ENCODE results near the gene AUNIP.

The AUNIP gene

GRCh38 chr1:25809283-25809926 lies 49.9 kb downstream of the AUNIP start:
- Histone ChIP-seq H2BK12ac (ENCODE audit: low read length) (no peak overlapping the region), H3K23ac (ENCODE audit: low read length) (no peak overlapping the region), H3K4ac (ENCODE audit: low read depth, low read length) (no peak overlapping the region), H3K4me1 (ENCODE audit: control insufficient read depth in 1 of 2, insufficient read depth in 2 of 2, low read length in 2 of 2) (no peaks in the 10 kb centered on the region), H3K27ac (ENCODE audit: low read depth, low read length) (no peak overlapping the region), H4K91ac (ENCODE audit: low read depth, low read length) (no peak overlapping the region), H4K12ac (ENCODE audit: low read depth, low read length) (no peak overlapping the region), H3K27me3 (ENCODE audit: insufficient read depth, low read length) (no peaks in the 10 kb centered on the region), H4K8ac (ENCODE audit: low read depth, low read length) (no peak overlapping the region), H3K9ac (ENCODE audit: low read length) (no peak overlapping the region), H2AFZ (ENCODE audit: insufficient read depth, low read length, poor library complexity) (no peak overlapping the region), H3K79me1 (ENCODE audit: low read length) (no peaks in the 10 kb centered on the region), H3K14ac (ENCODE audit: low read length) (no peak overlapping the region), H2AK5ac (ENCODE audit: low read length) (no peak overlapping the region), H3K36me3 (ENCODE audit: control insufficient read depth in 1 of 2, insufficient read depth in 2 of 2, low read length in 2 of 2) (peaks cover 37 to 50% of the 10 kb centered on the region in 2 experiments), H2BK5ac (ENCODE audit: low read depth, low read length, poor library complexity) (no peak overlapping the region), H3K4me3 (ENCODE audit: low read depth, low read length) (no peak overlapping the region), H3K18ac (ENCODE audit: low read length) (no peak overlapping the region), H3K4me2 (ENCODE audit: low read length) (no peak overlapping the region), H2BK120ac (ENCODE audit: insufficient read depth, low read length, poor library complexity) (no peak overlapping the region), H3K79me2 (ENCODE audit: control insufficient read depth, insufficient read depth, low read length, poor library complexity) (no peaks in the 10 kb centered on the region), H3K9me3 (ENCODE audit: insufficient read depth, low read depth, low read length) (no peaks in the 10 kb centered on the region)
- peak in 1 of 2 donors; percentile 6 for DNase-seq
- WGBS (ENCODE audit: extremely low coverage, insufficient coverage, insufficient read length) = no CpG with 5 or more reads among the region's 18 CpGs

- no peak for DNase-seq
- Histone ChIP-seq H2BK5ac (ENCODE audit: low read depth, low read length, poor library complexity) (no peak overlapping the region), H3K4ac (ENCODE audit: low read depth, low read length) (no peak overlapping the region), H3K23ac (ENCODE audit: low read length) (no peak overlapping the region), H3K4me3 (ENCODE audit: low read depth, low read length) (no peak overlapping the region), H3K4me2 (ENCODE audit: low read length) (no peak overlapping the region), H3K9ac (ENCODE audit: low read length) (no peak overlapping the region), H3K4me1 (ENCODE audit: control insufficient read depth in 1 of 2, insufficient read depth in 2 of 2, low read length in 2 of 2) (no peaks in the 10 kb centered on the region), H4K12ac (ENCODE audit: low read depth, low read length) (no peak overlapping the region), H4K8ac (ENCODE audit: low read depth, low read length) (no peak overlapping the region), H3K79me2 (ENCODE audit: control insufficient read depth, insufficient read depth, low read length, poor library complexity) (no peaks in the 10 kb centered on the region), H2AFZ (ENCODE audit: insufficient read depth, low read length, poor library complexity) (no peak overlapping the region), H3K18ac (ENCODE audit: low read length) (no peak overlapping the region), H2AK5ac (ENCODE audit: low read length) (no peak overlapping the region), H2BK12ac (ENCODE audit: low read length) (no peak overlapping the region), H3K9me3 (ENCODE audit: insufficient read depth, low read depth, low read length) (no peaks in the 10 kb centered on the region), H4K91ac (ENCODE audit: low read depth, low read length) (no peak overlapping the region), H3K27me3 (ENCODE audit: insufficient read depth, low read length) (no peaks in the 10 kb centered on the region), H3K79me1 (ENCODE audit: low read length) (no peaks in the 10 kb centered on the region), H3K27ac (ENCODE audit: low read depth, low read length) (no peak overlapping the region), H3K36me3 (ENCODE audit: control insufficient read depth in 1 of 2, insufficient read depth in 2 of 2, low read length in 2 of 2) (peaks cover 35 to 43% of the 10 kb centered on the region in 2 experiments), H3K14ac (ENCODE audit: low read length) (no peak overlapping the region), H2BK120ac (ENCODE audit: insufficient read depth, low read length, poor library complexity) (no peak overlapping the region)
- WGBS (ENCODE audit: extremely low coverage, insufficient coverage, insufficient read length) = no CpG with 5 or more reads among the region's 34 CpGs
Measured at GRCh38 chr1:25808481-25809244, 50.6 kb downstream of the AUNIP start.

GRCh38 chr1:25807480-25808390 lies 51.5 kb downstream of the AUNIP start:
- H2BK120ac ChIP-seq (ENCODE audit: insufficient read depth, low read length, poor library complexity) = no peak overlapping the region
- no peak overlapping the region for H3K18ac ChIP-seq (ENCODE audit: low read length)
- no peaks in the 10 kb centered on the region for H3K9me3 ChIP-seq (ENCODE audit: insufficient read depth, low read depth, low read length)
- no peak overlapping the region for H2BK12ac ChIP-seq (ENCODE audit: low read length)
- no peak overlapping the region for H3K14ac ChIP-seq (ENCODE audit: low read length)
- no peak overlapping the region for H2AK5ac ChIP-seq (ENCODE audit: low read length)
- no CpG with 5 or more reads among the region's 20 CpGs for WGBS (ENCODE audit: extremely low coverage, insufficient coverage, insufficient read length)
- H3K4ac ChIP-seq (ENCODE audit: low read depth, low read length) = no peak overlapping the region
- no peak overlapping the region for H4K91ac ChIP-seq (ENCODE audit: low read depth, low read length)
- DNase-seq = no peak
- no peaks in the 10 kb centered on the region for H3K27me3 ChIP-seq (ENCODE audit: insufficient read depth, low read length)
- H2BK5ac ChIP-seq (ENCODE audit: low read depth, low read length, poor library complexity) = no peak overlapping the region
- H3K4me1 ChIP-seq (ENCODE audit: control insufficient read depth in 1 of 2, insufficient read depth in 2 of 2, low read length in 2 of 2) = peaks cover 0 to 1% of the 10 kb centered on the region in 2 experiments
- H4K12ac ChIP-seq (ENCODE audit: low read depth, low read length) = no peak overlapping the region
- no peak overlapping the region for H3K4me2 ChIP-seq (ENCODE audit: low read length)
- H3K4me3 ChIP-seq (ENCODE audit: low read depth, low read length) = no peak overlapping the region
- no peaks in the 10 kb centered on the region for H3K79me1 ChIP-seq (ENCODE audit: low read length)
- no peaks in the 10 kb centered on the region for H3K79me2 ChIP-seq (ENCODE audit: control insufficient read depth, insufficient read depth, low read length, poor library complexity)
- H4K8ac ChIP-seq (ENCODE audit: low read depth, low read length) = no peak overlapping the region
- peaks cover 35 to 43% of the 10 kb centered on the region in 2 experiments for H3K36me3 ChIP-seq (ENCODE audit: control insufficient read depth in 1 of 2, insufficient read depth in 2 of 2, low read length in 2 of 2)
- H3K9ac ChIP-seq (ENCODE audit: low read length) = no peak overlapping the region
- H3K23ac ChIP-seq (ENCODE audit: low read length) = no peak overlapping the region
- no peak overlapping the region for H3K27ac ChIP-seq (ENCODE audit: low read depth, low read length)
- no peak overlapping the region for H2AFZ ChIP-seq (ENCODE audit: insufficient read depth, low read length, poor library complexity)

- H3K4me3 ChIP-seq (ENCODE audit: low read depth, low read length) = no peak overlapping the region
- no peak overlapping the region for H4K12ac ChIP-seq (ENCODE audit: low read depth, low read length)
- H4K8ac ChIP-seq (ENCODE audit: low read depth, low read length) = no peak overlapping the region
- no peaks in the 10 kb centered on the region for H3K9me3 ChIP-seq (ENCODE audit: insufficient read depth, low read depth, low read length)
- no peak overlapping the region for H2AK5ac ChIP-seq (ENCODE audit: low read length)
- no peak overlapping the region for H3K23ac ChIP-seq (ENCODE audit: low read length)
- no peak overlapping the region for H3K4me2 ChIP-seq (ENCODE audit: low read length)
- peaks cover 0 to 2% of the 10 kb centered on the region in 2 experiments for H3K4me1 ChIP-seq (ENCODE audit: control insufficient read depth in 1 of 2, insufficient read depth in 2 of 2, low read length in 2 of 2)
- H3K27me3 ChIP-seq (ENCODE audit: insufficient read depth, low read length) = no peaks in the 10 kb centered on the region
- no peak overlapping the region for H2AFZ ChIP-seq (ENCODE audit: insufficient read depth, low read length, poor library complexity)
- H3K79me2 ChIP-seq (ENCODE audit: control insufficient read depth, insufficient read depth, low read length, poor library complexity) = no peaks in the 10 kb centered on the region
- no peak overlapping the region for H3K27ac ChIP-seq (ENCODE audit: low read depth, low read length)
- no peak overlapping the region for H2BK5ac ChIP-seq (ENCODE audit: low read depth, low read length, poor library complexity)
- no peak overlapping the region for H2BK120ac ChIP-seq (ENCODE audit: insufficient read depth, low read length, poor library complexity)
- H3K4ac ChIP-seq (ENCODE audit: low read depth, low read length) = no peak overlapping the region
- H3K36me3 ChIP-seq (ENCODE audit: control insufficient read depth in 1 of 2, insufficient read depth in 2 of 2, low read length in 2 of 2) = peaks cover 31 to 38% of the 10 kb centered on the region in 2 experiments
- no peak for DNase-seq
- no peak overlapping the region for H3K14ac ChIP-seq (ENCODE audit: low read length)
- H3K18ac ChIP-seq (ENCODE audit: low read length) = no peak overlapping the region
- H3K79me1 ChIP-seq (ENCODE audit: low read length) = no peaks in the 10 kb centered on the region
- H2BK12ac ChIP-seq (ENCODE audit: low read length) = no peak overlapping the region
- WGBS (ENCODE audit: extremely low coverage, insufficient coverage, insufficient read length) = no CpG with 5 or more reads among the region's 4 CpGs
- H3K9ac ChIP-seq (ENCODE audit: low read length) = no peak overlapping the region
- H4K91ac ChIP-seq (ENCODE audit: low read depth, low read length) = no peak overlapping the region
Measured at GRCh38 chr1:25806418-25806817, 52.8 kb downstream of the AUNIP start.
